Stimulated activated CD4-positive, alpha-beta T cell treated with anti-CD3 and anti-CD28 coated beads, Interleukin-1b, Interleukin-23, amount 100 ng/mL, for 4 hours (primary cell): Measurements from ENCODE around the gene PLA2G2D.

Experiments used
- DNase-seq, 2 donors: peaks; one replicate each; pipeline ENCODE4 v3.0.0-alpha.2; 2020; ENCODE audit warnings: low read depth in 2 of 2

PLA2G2D gene

GRCh38 chr1:20068722-20069121 is 50.6 kb downstream of the PLA2G2D start:
- no peak for DNase-seq

DNA sequence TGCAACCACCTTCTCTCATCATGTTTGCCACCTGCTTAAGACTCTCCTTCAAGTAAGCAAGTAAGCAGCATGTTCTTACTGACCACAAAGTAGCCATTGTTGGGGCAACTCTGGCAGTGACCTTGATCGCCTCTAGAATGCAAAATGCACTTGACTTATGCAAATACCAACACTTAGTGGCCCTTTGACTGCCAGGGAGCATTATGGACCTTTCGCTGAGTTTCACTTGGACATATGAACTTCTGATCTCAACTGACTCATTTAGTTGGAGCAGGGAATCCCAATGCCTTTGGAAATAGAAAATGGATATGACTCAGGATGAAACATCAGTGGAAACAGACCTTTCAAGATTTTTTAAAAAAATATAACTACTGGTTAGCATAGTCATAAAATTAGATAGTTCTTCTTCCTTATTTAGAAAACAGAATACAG is 55.5 kb downstream of the PLA2G2D start:
- no peak for DNase-seq
